Measurements from ENCODE around the gene CEP128. TPM values are rescaled to one million over a fixed set of nuclear protein-coding genes. Genes with fewer than 3 reads are reported as not detected.
A peak's percentile ranks its signal among the peaks of the same experiment; 100 is the strongest.

The CEP128 gene
- total and polyA plus RNA-seq, 3 experiments from 2014 or later = 5.4 to 17.1 (median 15.4) TPM

DNA sequence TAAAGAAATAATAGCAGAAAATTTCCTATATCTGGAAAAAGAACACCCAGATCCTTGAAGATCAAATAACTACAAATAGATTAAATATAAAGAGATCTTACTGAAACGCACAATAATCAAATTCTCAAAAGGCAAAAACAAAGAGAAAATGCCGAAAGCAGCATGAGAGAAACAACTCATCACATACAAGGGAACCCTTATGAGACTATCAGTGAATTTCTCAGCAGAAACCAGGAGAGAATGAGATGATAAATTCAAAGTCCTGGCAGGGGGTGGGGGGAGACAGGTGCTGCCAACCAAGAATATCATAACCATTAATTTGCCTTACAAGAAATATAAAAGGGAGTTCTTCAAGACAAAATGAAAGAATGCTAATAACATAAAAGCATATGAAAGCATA, 73.7 kb downstream of the CEP128 start:
- H3K27me3 Mint-ChIP-seq = peaks cover 0 to 1% of the 10 kb centered on the region in 2 donors
- no peak overlapping the region for H3K4me3 ChIP-seq (ENCODE audit: low read length)
- no peaks in the 10 kb centered on the region for H3K27me3 ChIP-seq (ENCODE audit: insufficient read depth, low read length, poor library complexity, severe bottlenecking)
- peaks cover 29 to 60% (median 39%) of the 10 kb centered on the region in 3 donors for H3K36me3 Mint-ChIP-seq
- DNase-seq = no peak
- peaks cover 28 to 49% (median 34%) of the 10 kb centered on the region in 5 donors for H3K9me3 Mint-ChIP-seq
- H3K36me3 ChIP-seq (ENCODE audit: insufficient read depth, low read length) = no peaks in the 10 kb centered on the region
- no peak overlapping the region for H3K27ac Mint-ChIP-seq
- no peak overlapping the region for H3K4me3 Mint-ChIP-seq
- ChIA-PET CTCF (no interaction called here), POLR2A (no interaction called here)
- H3K4me1 ChIP-seq (ENCODE audit: insufficient read depth, low read length) = no peaks in the 10 kb centered on the region
- no peak overlapping the region for H3K27ac ChIP-seq (ENCODE audit: low read depth, low read length)
- H3K4me1 Mint-ChIP-seq = peaks cover 0 to 7% (median 2%) of the 10 kb centered on the region in 3 donors
- H3K9me3 ChIP-seq (ENCODE audit: low read length) = no peaks in the 10 kb centered on the region

DNA sequence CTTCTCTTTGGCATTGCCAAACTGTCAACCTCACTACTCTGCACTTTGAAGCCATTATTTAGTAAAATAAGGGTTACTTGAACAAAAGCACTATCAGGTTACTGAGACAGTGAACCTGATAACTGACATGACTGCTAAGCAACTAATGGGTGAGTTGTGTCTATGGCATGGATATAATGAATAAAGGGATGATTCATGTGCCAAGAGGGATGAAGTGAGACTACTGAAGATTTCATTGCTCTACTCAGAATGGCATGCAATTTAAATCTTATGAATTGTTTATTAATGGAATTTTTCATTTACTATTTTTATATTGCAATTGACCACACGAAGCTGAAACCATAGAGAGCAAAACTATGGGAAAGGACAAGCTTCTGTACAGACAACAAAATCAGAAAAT, 74.4 kb downstream of the CEP128 start:
- Histone ChIP-seq H3K36me3 (ENCODE audit: insufficient read depth, low read length) (no peaks in the 10 kb centered on the region), H3K9me3 (ENCODE audit: low read length) (no peaks in the 10 kb centered on the region), H3K4me3 (ENCODE audit: low read length) (no peak overlapping the region), H3K4me1 (ENCODE audit: insufficient read depth, low read length) (no peaks in the 10 kb centered on the region), H3K27me3 (ENCODE audit: insufficient read depth, low read length, poor library complexity, severe bottlenecking) (no peaks in the 10 kb centered on the region), H3K27ac (ENCODE audit: low read depth, low read length) (no peak overlapping the region)
- Mint-ChIP-seq H3K36me3 (peaks cover 27 to 55% (median 37%) of the 10 kb centered on the region in 3 donors), H3K9me3 (peaks cover 28 to 49% (median 34%) of the 10 kb centered on the region in 5 donors), H3K4me1 (no peaks in the 10 kb centered on the region), H3K4me3 (no peak overlapping the region), H3K27ac (no peak overlapping the region), H3K27me3 (peaks cover 0 to 1% of the 10 kb centered on the region in 2 donors)
- POLR2A ChIA-PET = no interaction called here
- DNase-seq = no peak
- CTCF ChIA-PET = no interaction called here

DNA sequence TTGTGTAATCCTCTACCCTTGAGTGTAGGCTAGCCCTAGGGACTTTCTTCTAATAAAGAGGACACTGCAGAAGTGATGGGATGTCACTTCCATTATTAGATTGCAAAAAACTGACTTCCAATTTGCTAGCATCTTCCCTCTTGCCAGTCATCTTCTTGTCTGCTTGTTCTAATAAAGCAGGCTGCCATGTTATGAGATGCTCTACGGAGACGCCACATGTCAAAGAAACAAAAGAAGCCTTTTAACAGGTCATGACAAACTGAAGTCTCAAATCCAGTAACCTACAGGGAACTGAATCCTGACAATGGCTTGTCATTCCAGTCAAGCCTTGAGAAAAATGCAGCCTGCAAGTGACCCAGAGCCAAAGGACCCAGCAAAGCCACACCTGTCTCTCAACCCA, 76.0 kb downstream of the CEP128 start:
- Histone ChIP-seq H3K4me1 (ENCODE audit: insufficient read depth, low read length) (no peaks in the 10 kb centered on the region), H3K36me3 (ENCODE audit: insufficient read depth, low read length) (no peaks in the 10 kb centered on the region), H3K27me3 (ENCODE audit: insufficient read depth, low read length, poor library complexity, severe bottlenecking) (no peaks in the 10 kb centered on the region), H3K4me3 (ENCODE audit: low read length) (no peak overlapping the region), H3K9me3 (ENCODE audit: low read length) (no peaks in the 10 kb centered on the region), H3K27ac (ENCODE audit: low read depth, low read length) (no peak overlapping the region)
- no peak for DNase-seq
- H3K36me3 Mint-ChIP-seq = peaks cover 23 to 46% (median 30%) of the 10 kb centered on the region in 3 donors
- H3K4me1 Mint-ChIP-seq = no peaks in the 10 kb centered on the region
- CTCF ChIA-PET = no interaction called here
- no peak overlapping the region for H3K4me3 Mint-ChIP-seq
- H3K27ac Mint-ChIP-seq = no peak overlapping the region
- peaks cover 24 to 46% (median 34%) of the 10 kb centered on the region in 5 donors for H3K9me3 Mint-ChIP-seq
- peaks cover 0 to 1% of the 10 kb centered on the region in 2 donors for H3K27me3 Mint-ChIP-seq
- POLR2A ChIA-PET = no interaction called here

DNA sequence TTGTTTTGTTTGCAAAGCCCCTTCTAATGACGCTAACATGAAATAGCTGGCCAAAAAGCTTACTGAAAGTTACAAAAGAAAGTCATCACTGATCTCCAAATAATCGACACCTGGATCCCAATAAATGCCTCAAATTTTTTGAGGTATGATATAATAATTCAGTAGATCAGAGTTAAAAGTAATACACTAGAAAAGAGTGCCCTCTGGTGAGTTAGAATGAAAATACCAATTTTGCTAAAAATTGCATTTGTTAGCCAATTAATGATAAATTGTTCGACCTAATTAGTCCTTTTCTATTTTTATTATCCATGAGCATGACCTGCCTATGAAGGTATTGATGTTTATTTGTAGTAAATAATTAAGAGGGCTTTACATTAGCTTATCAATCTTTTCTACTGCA, 78.6 kb downstream of the CEP128 start:
- Mint-ChIP-seq H3K27ac (peak overlapping the region in 2 of 8 donors; percentile 30 to 63), H3K4me3 (no peak overlapping the region), H3K4me1 (no peaks in the 10 kb centered on the region), H3K36me3 (peaks cover 12 to 21% (median 13%) of the 10 kb centered on the region in 3 donors), H3K9me3 (peaks cover 8 to 21% (median 11%) of the 10 kb centered on the region in 5 donors), H3K27me3 (no peaks in the 10 kb centered on the region)
- CTCF ChIA-PET = no interaction called here
- H3K36me3 ChIP-seq (ENCODE audit: insufficient read depth, low read length) = no peaks in the 10 kb centered on the region
- no peak overlapping the region for H3K4me3 ChIP-seq (ENCODE audit: low read length)
- no peak for DNase-seq
- no peaks in the 10 kb centered on the region for H3K27me3 ChIP-seq (ENCODE audit: insufficient read depth, low read length, poor library complexity, severe bottlenecking)
- POLR2A ChIA-PET = interaction anchor here (1.1 kb wide), 1 partner anchor 67 kb away, joined by 3 read pairs; no protein-coding TSS in a partner anchor
- no peaks in the 10 kb centered on the region for H3K4me1 ChIP-seq (ENCODE audit: insufficient read depth, low read length)
- no peak overlapping the region for H3K27ac ChIP-seq (ENCODE audit: low read depth, low read length)
- no peaks in the 10 kb centered on the region for H3K9me3 ChIP-seq (ENCODE audit: low read length)

DNA sequence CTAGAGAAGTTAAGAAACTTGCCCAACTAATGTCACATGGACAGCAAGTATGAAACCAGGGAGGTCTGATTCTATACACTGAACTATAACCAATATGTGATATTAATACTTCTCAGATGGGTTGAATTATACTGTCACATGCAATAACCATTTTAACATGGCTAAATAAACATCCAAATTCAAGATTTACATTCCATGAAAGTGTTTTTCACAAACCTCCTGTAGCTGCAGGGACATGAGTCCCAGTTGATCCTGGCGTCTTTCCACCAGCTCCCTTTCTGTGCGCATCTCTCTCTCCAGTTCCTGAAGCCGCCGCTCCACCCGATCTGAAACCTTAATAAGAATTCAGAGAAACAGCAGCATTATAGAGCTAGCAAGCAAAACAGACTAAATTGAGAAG, 79.0 kb downstream of the CEP128 start:
- no peaks in the 10 kb centered on the region for H3K27me3 ChIP-seq (ENCODE audit: insufficient read depth, low read length, poor library complexity, severe bottlenecking)
- no peaks in the 10 kb centered on the region for H3K27me3 Mint-ChIP-seq
- H3K9me3 Mint-ChIP-seq = peaks cover 4 to 17% (median 9%) of the 10 kb centered on the region in 5 donors
- H3K36me3 Mint-ChIP-seq = peaks cover 9 to 17% (median 11%) of the 10 kb centered on the region in 3 donors
- no peak overlapping the region for H3K4me3 Mint-ChIP-seq
- H3K4me3 ChIP-seq (ENCODE audit: low read length) = no peak overlapping the region
- H3K36me3 ChIP-seq (ENCODE audit: insufficient read depth, low read length) = no peaks in the 10 kb centered on the region
- ChIA-PET POLR2A (no interaction called here), CTCF (no interaction called here)
- no peaks in the 10 kb centered on the region for H3K4me1 ChIP-seq (ENCODE audit: insufficient read depth, low read length)
- H3K27ac Mint-ChIP-seq = peak overlapping the region in 1 of 8 donors; percentile 30
- no peak for DNase-seq
- no peaks in the 10 kb centered on the region for H3K4me1 Mint-ChIP-seq
- H3K27ac ChIP-seq (ENCODE audit: low read depth, low read length) = no peak overlapping the region
- no peaks in the 10 kb centered on the region for H3K9me3 ChIP-seq (ENCODE audit: low read length)

DNA sequence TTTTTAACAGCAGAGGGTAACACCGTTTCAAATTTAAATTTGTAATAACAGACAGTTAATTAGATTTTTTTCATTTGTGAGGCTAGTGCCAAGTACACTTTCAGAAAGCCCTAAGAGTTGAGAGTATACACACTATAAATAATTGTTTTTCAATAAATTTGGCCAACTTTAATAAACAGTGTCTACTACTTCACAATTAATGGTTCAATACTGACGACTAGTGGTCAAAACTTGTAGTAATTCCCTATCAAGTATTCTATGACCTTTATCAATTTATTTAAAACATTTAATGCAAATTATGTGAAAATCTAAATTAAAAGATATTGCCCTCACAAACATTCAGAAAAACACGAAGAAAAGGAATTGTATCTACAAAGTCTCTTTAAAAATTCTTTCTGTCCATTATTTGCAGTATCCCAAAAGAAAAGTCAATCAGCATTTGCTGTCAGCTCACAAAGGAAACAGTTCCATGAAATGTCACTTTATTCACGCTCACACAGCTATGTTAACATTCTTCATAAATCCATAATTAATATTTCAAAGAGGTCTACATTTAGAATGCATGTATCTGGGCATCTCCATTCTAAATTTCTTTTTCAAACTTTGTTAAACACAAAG, 91.2 kb downstream of the CEP128 start:
- CTCF ChIA-PET = no interaction called here
- no peak overlapping the region for H3K27ac Mint-ChIP-seq

DNA sequence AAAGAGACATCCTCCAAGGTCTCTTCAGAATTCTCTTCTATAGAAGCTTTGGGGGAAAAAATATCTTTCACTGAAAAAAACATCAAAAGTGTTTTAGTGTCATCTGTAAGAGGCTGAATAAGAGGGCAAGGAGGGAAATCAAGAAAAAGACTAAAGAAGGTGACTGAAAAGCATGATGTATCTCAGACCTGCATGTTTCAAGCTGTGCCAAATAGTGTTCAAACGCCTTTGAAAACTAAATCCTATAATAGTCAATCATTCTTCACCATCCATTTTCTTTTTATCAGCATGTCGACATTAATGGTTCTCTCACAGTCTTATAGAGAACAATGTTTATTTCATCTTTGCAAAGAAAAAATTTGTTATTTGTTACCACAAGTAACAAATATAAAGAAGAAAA, 94.5 kb downstream of the CEP128 start:
- H3K4me3 ChIP-seq (ENCODE audit: low read length) = no peak overlapping the region
- Mint-ChIP-seq H3K4me3 (no peak overlapping the region), H3K9me3 (no peaks in the 10 kb centered on the region), H3K36me3 (no peaks in the 10 kb centered on the region), H3K4me1 (no peaks in the 10 kb centered on the region), H3K27ac (no peak overlapping the region), H3K27me3 (no peaks in the 10 kb centered on the region)
- no peak overlapping the region for H3K27ac ChIP-seq (ENCODE audit: low read depth, low read length)
- ChIA-PET POLR2A (no interaction called here), CTCF (no interaction called here)
- H3K9me3 ChIP-seq (ENCODE audit: low read length) = no peaks in the 10 kb centered on the region
- H3K4me1 ChIP-seq (ENCODE audit: insufficient read depth, low read length) = no peaks in the 10 kb centered on the region
- no peaks in the 10 kb centered on the region for H3K27me3 ChIP-seq (ENCODE audit: insufficient read depth, low read length, poor library complexity, severe bottlenecking)
- no peak for DNase-seq
- no peaks in the 10 kb centered on the region for H3K36me3 ChIP-seq (ENCODE audit: insufficient read depth, low read length)

More for the DNA sequence above, 91.2 kb downstream of the CEP128 start:
- no peak for DNase-seq
- Mint-ChIP-seq H3K36me3 (peaks cover 0 to 3% (median 0%) of the 10 kb centered on the region in 3 donors), H3K27me3 (no peaks in the 10 kb centered on the region), H3K9me3 (no peaks in the 10 kb centered on the region), H3K4me3 (no peak overlapping the region), H3K4me1 (no peaks in the 10 kb centered on the region)
- H3K4me1 ChIP-seq (ENCODE audit: insufficient read depth, low read length) = no peaks in the 10 kb centered on the region
- H3K36me3 ChIP-seq (ENCODE audit: insufficient read depth, low read length) = no peaks in the 10 kb centered on the region
- POLR2A ChIA-PET = no interaction called here
- no peaks in the 10 kb centered on the region for H3K9me3 ChIP-seq (ENCODE audit: low read length)
- no peak overlapping the region for H3K27ac ChIP-seq (ENCODE audit: low read depth, low read length)
- H3K4me3 ChIP-seq (ENCODE audit: low read length) = no peak overlapping the region
- H3K27me3 ChIP-seq (ENCODE audit: insufficient read depth, low read length, poor library complexity, severe bottlenecking) = no peaks in the 10 kb centered on the region

DNA sequence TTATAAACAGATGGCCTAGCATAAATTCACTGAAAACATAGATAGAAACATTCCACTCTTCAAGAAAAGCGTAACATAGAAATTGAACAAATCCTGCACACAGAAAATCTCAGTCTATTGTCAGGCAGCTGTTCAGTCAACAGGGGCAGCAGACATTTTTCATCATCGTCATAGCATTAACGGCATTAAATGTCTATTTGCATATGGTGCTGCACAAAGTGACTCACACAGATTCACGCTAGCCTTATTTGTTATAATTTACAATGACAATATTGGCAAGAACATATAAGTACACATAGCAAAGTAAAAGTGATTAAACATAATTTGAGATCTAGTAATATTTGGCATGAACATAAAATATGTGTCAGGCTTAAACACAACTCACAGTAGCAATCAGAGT, 95.7 kb downstream of the CEP128 start:
- no peak overlapping the region for H3K27ac ChIP-seq (ENCODE audit: low read depth, low read length)
- POLR2A ChIA-PET = no interaction called here
- Mint-ChIP-seq H3K4me3 (no peak overlapping the region), H3K4me1 (no peaks in the 10 kb centered on the region), H3K36me3 (no peaks in the 10 kb centered on the region), H3K27ac (no peak overlapping the region), H3K9me3 (no peaks in the 10 kb centered on the region), H3K27me3 (no peaks in the 10 kb centered on the region)
- H3K4me1 ChIP-seq (ENCODE audit: insufficient read depth, low read length) = no peaks in the 10 kb centered on the region
- DNase-seq = no peak
- CTCF ChIA-PET = no interaction called here
- no peaks in the 10 kb centered on the region for H3K27me3 ChIP-seq (ENCODE audit: insufficient read depth, low read length, poor library complexity, severe bottlenecking)
- H3K9me3 ChIP-seq (ENCODE audit: low read length) = no peaks in the 10 kb centered on the region
- no peaks in the 10 kb centered on the region for H3K36me3 ChIP-seq (ENCODE audit: insufficient read depth, low read length)
- no peak overlapping the region for H3K4me3 ChIP-seq (ENCODE audit: low read length)

All from CD8-positive, alpha-beta memory T cell (primary cell).